Liver (tissue), 9 donors: Measurements from ENCODE around the gene NUDT21. TPM values are rescaled to one million over a fixed set of nuclear protein-coding genes. Genes with fewer than 3 reads are reported as not detected.

Experiments
- DNase-seq: peaks from one replicate; pipeline ENCODE4 v3.0.0-alpha.2; 2017; ENCODE audit warnings: low spot score
- H3K27ac ChIP-seq, 2 donors: one replicate each; pipeline ENCODE4 v1.7.0; 2013; ENCODE audit warnings: inconsistent platforms in 2 of 2, low read length in 2 of 2, control low read depth in 1 of 2, low read depth in 1 of 2, mild to moderate bottlenecking in 1 of 2
- H3K27me3 ChIP-seq, 4 donors: one replicate each; pipeline versions ENCODE4 v1.6.1 to v1.7.0; 2013; ENCODE audit warnings: low read length in 3 of 4, inconsistent platforms in 1 of 4, mild to moderate bottlenecking in 1 of 4, moderate library complexity in 1 of 4; ENCODE audit not compliant: control insufficient read depth in 4 of 4, insufficient read depth in 4 of 4
- H3K36me3 ChIP-seq, 4 donors: one replicate each; pipeline versions ENCODE4 v1.6.1 to v1.7.0; 2013; ENCODE audit warnings: low read length in 3 of 4, mild to moderate bottlenecking in 3 of 4, low read depth in 1 of 4, moderate library complexity in 1 of 4; ENCODE audit not compliant: control insufficient read depth in 4 of 4, insufficient read depth in 3 of 4
- H3K4me1 ChIP-seq, 4 donors: one replicate each; pipeline versions ENCODE4 v1.6.1 to v1.7.0; 2013; ENCODE audit warnings: low read length in 3 of 4, mild to moderate bottlenecking in 3 of 4, moderate library complexity in 1 of 4; ENCODE audit not compliant: control insufficient read depth in 4 of 4, insufficient read depth in 4 of 4
- H3K4me3 ChIP-seq, 3 donors: one replicate each; pipeline versions ENCODE4 v1.6.1 to v1.7.0; 2013; ENCODE audit warnings: low read length in 3 of 3, control low read depth in 1 of 3, low read depth in 1 of 3, mild to moderate bottlenecking in 1 of 3
- H3K9ac ChIP-seq, 2 donors: one replicate each; pipeline ENCODE4 v1.7.0; 2013; ENCODE audit warnings: low read length in 2 of 2, mild to moderate bottlenecking in 2 of 2, moderate library complexity in 2 of 2, control low read depth in 1 of 2, low read depth in 1 of 2
- H3K9me3 ChIP-seq, 4 donors: one replicate each; pipeline versions ENCODE4 v1.6.1 to v1.7.0; 2013; ENCODE audit warnings: low read length in 3 of 4; ENCODE audit not compliant: control insufficient read depth in 4 of 4
- EGR1 ChIP-seq, 2 donors: IDR thresholded peaks; 2 replicates each; pipeline ENCODE4 v1.6.1; 2016 to 2018; ENCODE audit warnings: antibody characterized with exemption in 2 of 2, low read depth in 2 of 2
- FOXA1 ChIP-seq: IDR thresholded peaks from 2 replicates; pipeline ENCODE4 v1.6.1; 2016; ENCODE audit warnings: antibody characterized with exemption
- FOXA2 ChIP-seq: IDR thresholded peaks from 2 replicates; pipeline ENCODE4 v1.6.1; 2016; ENCODE audit warnings: antibody characterized with exemption
- GABPA ChIP-seq, 2 donors: IDR thresholded peaks in 1 of 2; conservative IDR thresholded peaks in 1 of 2; 2 replicates each; pipeline ENCODE4 v1.6.1; 2016; ENCODE audit warnings: antibody characterized with exemption in 2 of 2, mild to moderate bottlenecking in 1 of 2, moderate library complexity in 1 of 2
- HNF4A ChIP-seq, 2 donors: conservative IDR thresholded peaks; 2 replicates each; pipeline ENCODE4 v1.6.1; 2016; ENCODE audit warnings: antibody characterized with exemption in 2 of 2, mild to moderate bottlenecking in 2 of 2
- HNF4G ChIP-seq: IDR thresholded peaks from 2 replicates; pipeline ENCODE4 v1.6.1; 2016; ENCODE audit warnings: antibody characterized with exemption
- JUND ChIP-seq, 2 donors: IDR thresholded peaks; 2 replicates each; pipeline ENCODE4 v1.6.1; 2016; ENCODE audit warnings: antibody characterized with exemption in 2 of 2
- NR2F2 ChIP-seq: IDR thresholded peaks from 2 replicates; pipeline ENCODE4 v1.6.1; 2016; ENCODE audit warnings: antibody characterized with exemption
- RAD21 ChIP-seq, 2 donors: IDR thresholded peaks; 2 replicates each; pipeline ENCODE4 v1.6.1; 2016; ENCODE audit warnings: antibody characterized with exemption in 2 of 2, mild to moderate bottlenecking in 2 of 2
- RXRA ChIP-seq, 2 donors: IDR thresholded peaks; 2 replicates each; pipeline ENCODE4 v1.6.1; 2017 to 2018; ENCODE audit warnings: antibody characterized with exemption in 2 of 2, mild to moderate bottlenecking in 1 of 2
- SP1 ChIP-seq: IDR thresholded peaks from 2 replicates; pipeline ENCODE4 v1.6.1; 2018; ENCODE audit warnings: antibody characterized with exemption, mild to moderate bottlenecking
- TAF1 ChIP-seq: conservative IDR thresholded peaks from 2 replicates; pipeline ENCODE4 v1.6.1; 2016; ENCODE audit warnings: antibody characterized with exemption, mild to moderate bottlenecking
- YY1 ChIP-seq: IDR thresholded peaks from 2 replicates; pipeline ENCODE4 v1.6.1; 2016; ENCODE audit warnings: antibody characterized with exemption, mild to moderate bottlenecking
- WGBS: extraction: QIAGEN DNeasy Blood & Tissue Kit; methylation state at CpG from one replicate; pipeline ENCODE4 v1.1.7; 2013; 5-methylcytosine and 5-hydroxymethylcytosine counted together
- polyA plus RNA-seq, 2 donors: library from polyadenylated mRNA; stranded (reverse) in 1 of 2; unstranded in 1 of 2; fragments of 200-250 nt in 1 of 2; fragments of >200 nt in 1 of 2; fragmentation: Nextera tagmentation in 1 of 2; extraction: Ambion mirVana in 1 of 2; gene quantifications; one replicate each; pipeline versions ENCODE4 v1.2.1 to v1.2.3, GENCODE V29; 2013 to 2015
- total RNA-seq, 2 donors: library from RNA; depleted of rRNA; stranded (reverse); fragments of >200 nt; gene quantifications; one replicate each; pipeline ENCODE4 v1.2.3, GENCODE V29; 2014
- TF ChIP-seq, protein P1 (sequence below): IDR thresholded peaks from 2 replicates; pipeline ENCODE4 v1.6.1; 2016; ENCODE audit warnings: antibody characterized with exemption, mild to moderate bottlenecking
- TF ChIP-seq, protein P2 (sequence below): IDR thresholded peaks from 2 replicates; pipeline ENCODE4 v1.6.1; 2016; ENCODE audit warnings: antibody characterized with exemption
- TF ChIP-seq, protein P3 (sequence below): IDR thresholded peaks from 2 replicates; pipeline ENCODE4 v1.6.1; 2016; ENCODE audit warnings: antibody characterized with exemption
- TF ChIP-seq, protein P4 (sequence below): fragments of 150-350 bp; IDR thresholded peaks from 2 replicates; pipeline ENCODE4 v1.5.1; 2017; ENCODE audit warnings: improper control_type of control experiment, low read depth, low read length; ENCODE audit not compliant: missing input control
- donor health status: healthy.
- donor health status: healthy.
- donor health status: healthy.
- donor health status: healthy.
- donor health status: healthy.

Gene NUDT21
- total and polyA plus RNA-seq, 4 donors: 19.3 to 43.9 (median 27.2) TPM

DNA sequence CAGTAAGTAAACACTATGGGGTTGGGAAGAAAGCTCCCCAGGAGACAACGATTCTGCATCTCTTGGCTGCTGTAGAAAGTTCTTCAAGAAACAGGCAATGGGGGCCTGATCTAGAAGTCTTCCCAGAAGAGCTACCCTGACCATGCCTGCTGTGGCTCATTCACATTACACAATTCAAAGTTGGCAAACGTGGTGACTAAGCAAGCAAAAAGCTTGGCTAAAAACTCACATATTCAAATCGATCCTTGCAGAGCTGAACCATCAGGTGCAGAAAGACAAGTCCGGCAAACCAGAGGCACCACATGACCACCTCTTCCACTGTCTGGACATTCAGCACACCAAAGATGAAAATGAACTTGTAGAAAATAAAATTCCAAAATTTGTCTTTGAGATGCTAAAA, 41.9 kb downstream of the NUDT21 start (continued):
- TF ChIP-seq EGR1 (IDR thresholded peaks at IDR 0.05; ENCODE audit: low read depth in 2 of 2) (no peak), GABPA (IDR thresholded peaks at IDR 0.05 in 1 of 2, conservative IDR thresholded peaks at IDR 0.05 in 1 of 2) (no peak), HNF4A (conservative IDR thresholded peaks at IDR 0.05) (peak; percentile 51 to 68)
- TF ChIP-seq, protein P1, sequence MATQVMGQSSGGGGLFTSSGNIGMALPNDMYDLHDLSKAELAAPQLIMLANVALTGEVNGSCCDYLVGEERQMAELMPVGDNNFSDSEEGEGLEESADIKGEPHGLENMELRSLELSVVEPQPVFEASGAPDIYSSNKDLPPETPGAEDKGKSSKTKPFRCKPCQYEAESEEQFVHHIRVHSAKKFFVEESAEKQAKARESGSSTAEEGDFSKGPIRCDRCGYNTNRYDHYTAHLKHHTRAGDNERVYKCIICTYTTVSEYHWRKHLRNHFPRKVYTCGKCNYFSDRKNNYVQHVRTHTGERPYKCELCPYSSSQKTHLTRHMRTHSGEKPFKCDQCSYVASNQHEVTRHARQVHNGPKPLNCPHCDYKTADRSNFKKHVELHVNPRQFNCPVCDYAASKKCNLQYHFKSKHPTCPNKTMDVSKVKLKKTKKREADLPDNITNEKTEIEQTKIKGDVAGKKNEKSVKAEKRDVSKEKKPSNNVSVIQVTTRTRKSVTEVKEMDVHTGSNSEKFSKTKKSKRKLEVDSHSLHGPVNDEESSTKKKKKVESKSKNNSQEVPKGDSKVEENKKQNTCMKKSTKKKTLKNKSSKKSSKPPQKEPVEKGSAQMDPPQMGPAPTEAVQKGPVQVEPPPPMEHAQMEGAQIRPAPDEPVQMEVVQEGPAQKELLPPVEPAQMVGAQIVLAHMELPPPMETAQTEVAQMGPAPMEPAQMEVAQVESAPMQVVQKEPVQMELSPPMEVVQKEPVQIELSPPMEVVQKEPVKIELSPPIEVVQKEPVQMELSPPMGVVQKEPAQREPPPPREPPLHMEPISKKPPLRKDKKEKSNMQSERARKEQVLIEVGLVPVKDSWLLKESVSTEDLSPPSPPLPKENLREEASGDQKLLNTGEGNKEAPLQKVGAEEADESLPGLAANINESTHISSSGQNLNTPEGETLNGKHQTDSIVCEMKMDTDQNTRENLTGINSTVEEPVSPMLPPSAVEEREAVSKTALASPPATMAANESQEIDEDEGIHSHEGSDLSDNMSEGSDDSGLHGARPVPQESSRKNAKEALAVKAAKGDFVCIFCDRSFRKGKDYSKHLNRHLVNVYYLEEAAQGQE: no peak

DNA sequence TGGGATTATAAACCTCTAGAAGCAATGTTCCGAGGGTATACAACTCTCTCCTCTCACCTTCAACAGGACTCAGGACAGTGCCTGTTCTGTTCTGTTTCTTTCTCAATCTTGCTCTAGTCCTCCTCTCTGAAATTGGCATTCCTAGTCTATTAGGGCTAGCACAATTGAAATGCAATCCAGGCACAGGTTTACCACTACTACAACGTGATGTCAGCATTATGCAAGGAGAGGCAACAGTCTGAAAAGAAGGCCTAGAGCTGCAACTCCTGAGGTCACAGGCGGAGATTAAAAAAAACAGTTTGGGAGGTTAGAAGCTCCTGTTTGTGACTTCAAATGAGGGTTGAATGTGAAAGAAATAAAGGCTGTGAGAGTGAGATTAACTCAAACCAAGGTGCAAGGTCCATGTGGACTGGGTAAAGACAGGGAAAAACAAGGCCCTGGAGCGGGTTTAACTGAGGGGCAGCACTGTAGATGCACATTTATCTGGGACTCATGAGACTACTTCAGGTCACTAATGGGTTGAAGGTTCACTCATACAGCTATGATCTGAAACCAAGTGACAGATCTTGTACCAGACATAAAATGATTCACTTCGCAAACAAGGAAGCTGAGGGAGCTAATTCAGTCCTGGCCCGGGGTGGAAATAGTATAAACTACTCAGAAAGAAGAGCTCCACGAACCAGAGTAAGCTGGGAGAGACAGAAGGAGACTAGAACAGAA, 42.6 kb downstream of the NUDT21 start:
- Histone ChIP-seq H3K9ac (peak overlapping the region in 1 of 2 donors; percentile 65), H3K36me3 (peaks cover 2 to 35% (median 22%) of the 10 kb centered on the region in 4 donors), H3K27me3 (no peaks in the 10 kb centered on the region), H3K27ac (peak overlapping the region; percentile 85 to 95), H3K4me3 (no peak overlapping the region), H3K4me1 (peaks cover 6 to 31% (median 20%) of the 10 kb centered on the region in 4 donors), H3K9me3 (no peaks in the 10 kb centered on the region)
- no peak for DNase-seq
- TF ChIP-seq JUND (IDR thresholded peaks at IDR 0.05) (peak in 1 of 2 donors; percentile 36), NR2F2 (no peak), TAF1 (no peak), HNF4A (conservative IDR thresholded peaks at IDR 0.05) (peak; percentile 64 to 72), YY1 (no peak), RXRA (IDR thresholded peaks at IDR 0.05) (peak; percentile 36 to 59), HNF4G (peak; percentile 16), SP1 (peak; percentile 46)
- TF ChIP-seq, protein P2, sequence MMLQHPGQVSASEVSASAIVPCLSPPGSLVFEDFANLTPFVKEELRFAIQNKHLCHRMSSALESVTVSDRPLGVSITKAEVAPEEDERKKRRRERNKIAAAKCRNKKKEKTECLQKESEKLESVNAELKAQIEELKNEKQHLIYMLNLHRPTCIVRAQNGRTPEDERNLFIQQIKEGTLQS: peak; percentile 46
- WGBS: 47% methylated on average over 7 of the region's 7 CpGs

DNA sequence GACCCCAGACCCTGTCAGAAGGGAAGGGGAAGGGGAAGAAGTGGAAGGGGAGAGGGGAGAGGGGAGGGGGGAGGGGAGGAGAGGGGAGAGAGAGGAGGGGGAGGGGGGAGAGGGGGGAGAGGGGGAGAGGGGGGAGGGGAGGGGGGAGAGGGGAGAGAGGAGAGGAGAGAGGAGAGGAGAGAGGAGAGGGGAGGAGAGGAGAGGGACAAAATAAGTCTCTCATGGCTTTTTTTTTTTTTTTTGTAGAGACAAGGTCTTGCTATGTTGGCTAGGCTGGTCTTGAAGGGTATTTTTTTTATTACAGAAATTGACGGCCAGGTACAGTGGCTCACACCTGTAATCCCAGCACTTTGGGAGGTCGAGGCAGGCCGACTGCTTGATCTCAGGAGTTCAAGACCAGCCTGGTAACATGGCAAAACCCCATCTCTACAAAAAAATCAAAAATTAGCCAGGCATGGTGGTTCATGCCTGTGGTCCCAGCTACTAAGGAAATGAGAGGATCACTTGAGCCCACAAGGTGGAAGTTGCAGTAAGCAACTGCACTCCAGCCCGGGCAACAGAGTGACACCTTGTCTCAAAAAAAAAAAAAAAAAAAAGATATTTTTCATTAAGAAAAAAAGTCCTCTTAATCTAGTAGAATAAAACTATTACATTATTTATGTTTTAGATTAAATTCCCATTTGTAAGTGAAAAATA, 45.0 kb downstream of the NUDT21 start:
- no peak overlapping the region for H3K27ac ChIP-seq
- H3K4me3 ChIP-seq: no peak overlapping the region
- DNase-seq: no peak
- 84% methylated on average over 4 of the region's 4 CpGs for WGBS
- H3K4me1 ChIP-seq: peaks cover 6 to 25% (median 20%) of the 10 kb centered on the region in 4 donors
- no peaks in the 10 kb centered on the region for H3K27me3 ChIP-seq
- no peak overlapping the region for H3K9ac ChIP-seq
- H3K36me3 ChIP-seq: peaks cover 8 to 43% (median 32%) of the 10 kb centered on the region in 4 donors
- no peaks in the 10 kb centered on the region for H3K9me3 ChIP-seq
- TF ChIP-seq YY1: no peak
- TF ChIP-seq FOXA2: no peak
- no peak for TF ChIP-seq HNF4G
- TF ChIP-seq JUND (IDR thresholded peaks at IDR 0.05): no peak
- TF ChIP-seq, protein P1: no peak
- TF ChIP-seq FOXA1: no peak
- TF ChIP-seq EGR1 (IDR thresholded peaks at IDR 0.05; ENCODE audit: low read depth in 2 of 2): no peak
- TF ChIP-seq HNF4A (conservative IDR thresholded peaks at IDR 0.05): no peak
- no peak for TF ChIP-seq GABPA (IDR thresholded peaks at IDR 0.05 in 1 of 2, conservative IDR thresholded peaks at IDR 0.05 in 1 of 2)
- no peak for TF ChIP-seq NR2F2
- no peak for TF ChIP-seq SP1
- TF ChIP-seq TAF1: no peak
- TF ChIP-seq, protein P3, sequence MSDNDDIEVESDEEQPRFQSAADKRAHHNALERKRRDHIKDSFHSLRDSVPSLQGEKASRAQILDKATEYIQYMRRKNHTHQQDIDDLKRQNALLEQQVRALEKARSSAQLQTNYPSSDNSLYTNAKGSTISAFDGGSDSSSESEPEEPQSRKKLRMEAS: no peak
- TF ChIP-seq RXRA (IDR thresholded peaks at IDR 0.05): no peak
- TF ChIP-seq RAD21 (IDR thresholded peaks at IDR 0.05): no peak
- TF ChIP-seq, protein P2: no peak
- TF ChIP-seq, protein P4, sequence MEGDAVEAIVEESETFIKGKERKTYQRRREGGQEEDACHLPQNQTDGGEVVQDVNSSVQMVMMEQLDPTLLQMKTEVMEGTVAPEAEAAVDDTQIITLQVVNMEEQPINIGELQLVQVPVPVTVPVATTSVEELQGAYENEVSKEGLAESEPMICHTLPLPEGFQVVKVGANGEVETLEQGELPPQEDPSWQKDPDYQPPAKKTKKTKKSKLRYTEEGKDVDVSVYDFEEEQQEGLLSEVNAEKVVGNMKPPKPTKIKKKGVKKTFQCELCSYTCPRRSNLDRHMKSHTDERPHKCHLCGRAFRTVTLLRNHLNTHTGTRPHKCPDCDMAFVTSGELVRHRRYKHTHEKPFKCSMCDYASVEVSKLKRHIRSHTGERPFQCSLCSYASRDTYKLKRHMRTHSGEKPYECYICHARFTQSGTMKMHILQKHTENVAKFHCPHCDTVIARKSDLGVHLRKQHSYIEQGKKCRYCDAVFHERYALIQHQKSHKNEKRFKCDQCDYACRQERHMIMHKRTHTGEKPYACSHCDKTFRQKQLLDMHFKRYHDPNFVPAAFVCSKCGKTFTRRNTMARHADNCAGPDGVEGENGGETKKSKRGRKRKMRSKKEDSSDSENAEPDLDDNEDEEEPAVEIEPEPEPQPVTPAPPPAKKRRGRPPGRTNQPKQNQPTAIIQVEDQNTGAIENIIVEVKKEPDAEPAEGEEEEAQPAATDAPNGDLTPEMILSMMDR: no peak
